ENCODE results near the gene IER3.
"Not testable (repeated sequence)": the region's sequence is repeated elsewhere in the genome, so short reads cannot be mapped to it uniquely, and the experiment has no call there.

IER3 gene

GRCh38 chr6:30722280-30723112 is 21.9 kb downstream of the IER3 start:
- peak; percentile 90 for DNase-seq

DNA sequence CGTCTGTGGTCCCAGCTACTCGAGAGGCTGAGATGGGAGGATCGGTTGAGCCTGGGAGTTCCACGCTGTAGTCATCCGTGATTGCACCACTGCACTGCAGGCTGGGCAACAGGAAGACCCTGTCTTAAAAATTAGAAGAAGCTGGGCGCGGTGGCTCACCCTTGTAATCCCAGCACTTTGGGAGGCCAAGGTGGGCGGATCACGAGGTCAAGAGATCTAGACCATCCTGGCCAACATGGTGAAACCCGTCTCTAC is 22.4 kb downstream of the IER3 start:
- peak; percentile 46 for DNase-seq

DNA sequence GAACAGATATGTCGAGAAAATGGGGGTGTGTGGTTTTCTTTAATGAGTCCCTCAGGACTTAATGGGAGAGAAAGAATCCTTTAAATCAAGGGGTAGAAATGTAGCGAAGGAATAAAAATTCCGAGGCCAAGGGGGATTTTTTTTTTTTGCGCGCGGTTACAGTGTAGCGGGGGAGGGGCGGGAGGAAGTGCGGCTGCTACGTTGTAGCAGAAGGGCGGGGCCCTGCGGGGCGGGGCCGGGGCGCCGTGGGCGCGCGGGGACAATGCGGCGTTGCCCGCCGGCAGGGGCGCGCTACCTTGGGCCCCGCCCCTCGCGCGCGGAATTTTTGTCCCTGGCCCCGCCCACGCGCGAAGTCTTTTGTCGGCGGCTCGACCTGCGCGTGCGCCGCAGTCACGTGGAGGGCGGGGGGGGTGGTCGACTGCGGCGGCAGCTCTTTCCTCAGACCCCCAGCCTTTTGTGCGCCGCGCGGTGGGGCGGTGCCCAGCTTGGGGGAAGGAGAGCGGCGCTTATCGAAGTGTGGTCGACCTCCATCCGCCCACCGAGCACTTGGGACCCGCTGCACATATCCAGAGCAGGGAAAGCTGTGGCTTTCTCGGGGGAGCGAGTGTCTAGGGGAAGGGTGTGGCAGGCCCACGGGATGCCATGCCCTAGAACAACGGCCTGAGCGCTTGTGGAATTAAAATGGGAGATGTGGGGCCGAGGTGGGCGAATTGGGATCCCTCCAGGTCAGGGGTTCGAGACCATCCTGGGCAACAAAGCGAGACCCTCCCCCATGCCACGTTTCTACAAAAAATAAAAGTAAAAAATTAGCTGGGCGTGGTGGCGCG is 22.9 kb downstream of the IER3 start:
- DNase-seq = peak; percentile 96

- DNase-seq = peak; percentile 92
Observed at GRCh38 chr6:30720738-30721197, 23.6 kb downstream of the IER3 start.

DNA sequence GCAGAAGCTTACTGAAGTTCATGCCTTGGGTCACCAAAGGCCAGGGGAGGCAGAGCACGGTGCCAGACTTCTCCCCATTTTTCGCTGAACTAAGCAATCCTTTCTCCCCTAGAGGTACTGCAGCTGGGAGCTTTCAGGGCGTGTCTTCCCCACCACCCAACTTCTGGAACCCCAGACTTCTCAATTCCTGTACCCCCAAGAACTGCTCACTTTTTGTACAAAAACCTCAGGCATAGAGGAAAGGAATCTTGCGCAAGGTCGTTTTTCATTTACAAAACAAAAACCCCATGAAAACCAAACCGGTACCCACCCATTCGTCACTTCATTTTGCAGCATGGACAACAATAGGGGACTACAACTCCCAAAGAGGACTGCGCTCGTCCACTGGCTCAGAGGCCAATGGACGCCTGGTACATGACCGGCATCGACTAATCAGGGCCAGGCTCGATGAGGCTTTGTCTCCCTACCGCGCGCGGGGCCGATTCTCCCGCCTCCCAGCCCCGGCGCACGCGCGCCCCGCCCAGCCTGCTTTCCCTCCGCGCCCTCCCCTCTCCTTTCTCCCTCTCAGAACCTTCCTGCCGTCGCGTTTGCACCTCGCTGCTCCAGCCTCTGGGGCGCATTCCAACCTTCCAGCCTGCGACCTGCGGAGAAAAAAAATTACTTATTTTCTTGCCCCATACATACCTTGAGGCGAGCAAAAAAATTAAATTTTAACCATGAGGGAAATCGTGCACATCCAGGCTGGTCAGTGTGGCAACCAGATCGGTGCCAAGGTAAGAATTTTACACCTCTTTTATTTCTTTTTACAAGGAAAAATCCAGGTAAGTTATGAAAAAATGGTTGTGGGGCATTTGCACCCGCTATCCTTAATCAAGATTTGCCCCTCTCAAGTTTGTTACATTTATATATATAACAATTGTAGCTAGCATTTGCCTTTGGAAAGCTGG is 24.3 kb downstream of the IER3 start, which contains the start of gene TUBB:
Gene TUBB, plus strand, starts transcription at position 562 of the 947 bp plus-strand sequence. Its CDS starts 155 bp downstream, at position 717.
- DNase-seq = peak; percentile 99

DNA sequence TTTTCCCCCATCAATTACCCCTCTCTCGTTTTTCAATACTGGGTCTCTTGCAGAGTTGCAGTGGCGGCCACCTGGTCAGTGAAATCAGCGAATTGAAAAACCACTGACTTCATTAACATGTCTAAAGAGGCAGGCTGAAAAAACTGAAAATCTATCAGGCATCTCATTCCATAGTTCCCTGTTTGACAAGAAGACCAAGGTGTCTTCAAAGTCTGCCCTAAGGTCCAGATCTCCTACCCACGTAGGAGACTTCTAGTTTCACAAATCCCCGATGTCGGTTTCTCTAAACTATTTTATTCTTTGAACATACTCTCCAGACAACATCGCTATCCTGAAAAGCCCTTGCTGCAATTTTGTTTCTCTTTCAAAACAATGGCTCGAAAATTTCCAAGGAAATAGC is 25.0 kb downstream of the IER3 start:
- DNase-seq = no peak

DNA sequence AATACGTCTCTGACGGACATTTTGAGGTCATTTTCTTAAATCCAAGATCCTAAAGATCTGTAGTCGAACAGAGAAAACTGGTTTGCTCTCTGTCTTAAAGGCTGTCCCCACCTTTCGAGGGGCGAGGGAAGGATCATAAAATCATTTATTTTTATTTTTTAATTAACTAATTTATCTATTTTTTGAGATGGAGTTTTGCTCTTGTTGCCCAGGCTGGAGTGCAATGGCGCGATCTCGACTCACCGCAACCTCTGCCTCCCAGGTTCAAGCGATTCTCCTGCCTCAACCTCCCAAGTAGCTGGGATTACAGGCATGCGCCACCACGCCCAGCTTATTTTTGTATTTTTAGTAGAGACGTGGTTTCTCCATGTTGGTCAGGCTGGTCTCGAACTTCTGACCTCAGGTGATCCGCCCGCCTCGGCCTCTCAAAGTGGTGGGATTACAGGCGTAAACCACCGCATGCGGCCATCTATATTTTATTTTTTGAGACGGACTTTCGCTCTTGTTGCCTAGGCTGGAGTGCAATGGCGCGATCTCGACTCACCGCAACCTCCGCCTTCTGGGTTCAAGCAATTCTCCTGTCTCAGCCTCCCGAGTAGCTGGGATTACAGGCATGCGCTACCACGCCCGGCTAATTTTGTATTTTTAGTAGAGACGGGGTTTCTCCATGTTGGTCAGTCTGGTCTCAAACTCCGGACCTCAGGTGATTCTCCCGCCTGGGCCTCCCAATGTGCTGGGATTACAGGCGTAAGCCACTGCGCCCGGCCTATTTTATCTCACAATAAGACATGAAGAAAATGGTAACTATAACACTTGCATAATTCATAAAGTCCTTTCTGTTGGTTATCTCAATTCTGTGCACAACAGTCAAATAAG is 26.3 kb downstream of the IER3 start:
- DNase-seq = not testable (repeated sequence)

GRCh38 chr6:30717129-30717844 is 27.1 kb downstream of the IER3 start, which contains the start of gene MDC1:
TSS of gene MDC1 (minus strand) at chr6:30717281. CDS start at chr6:30715175, 2,106 bp downstream.
- DNase-seq = peak; percentile 100

DNA sequence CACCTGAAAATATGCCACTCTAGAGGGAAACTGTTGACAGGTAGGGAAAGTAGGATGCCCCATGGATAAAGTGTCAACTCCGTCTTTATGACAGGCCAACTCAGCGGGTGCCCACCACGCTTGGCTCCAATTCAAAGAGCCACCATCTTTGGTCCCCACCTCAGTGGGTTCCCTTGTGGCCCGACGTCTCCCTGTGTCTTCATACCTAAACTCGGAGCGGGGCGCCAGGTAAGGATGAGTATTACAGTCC is 27.5 kb downstream of the IER3 start:
- DNase-seq = no peak

GRCh38 chr6:30714263-30714662 is 30.1 kb downstream of the IER3 start:
- no peak for DNase-seq

DNA sequence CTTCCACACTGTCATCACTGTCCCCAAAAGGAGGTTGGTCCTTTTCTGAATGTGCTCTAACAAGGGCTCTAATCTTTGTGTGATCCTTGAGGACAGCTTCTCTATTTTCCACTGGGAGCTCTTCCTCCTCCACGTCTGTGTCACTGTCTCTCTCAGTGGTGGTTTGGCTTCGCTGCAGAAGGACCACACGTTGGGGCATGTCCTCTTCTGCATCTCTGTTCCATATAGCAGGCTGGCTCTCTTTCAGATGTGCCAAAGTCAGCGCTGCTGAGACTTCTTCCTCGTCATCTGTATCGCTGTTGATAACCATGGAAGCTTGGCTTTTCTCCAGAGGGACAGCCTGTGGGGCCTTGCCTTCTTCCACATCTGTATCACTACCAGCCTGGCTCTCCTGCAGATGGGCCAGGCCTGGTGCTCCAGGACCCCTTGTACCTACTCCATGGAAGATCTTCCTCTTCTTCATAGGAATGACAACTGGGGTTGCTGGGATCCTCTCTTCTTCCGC is 31.9 kb downstream of the IER3 start:
- DNase-seq = peak; percentile 30

DNA sequence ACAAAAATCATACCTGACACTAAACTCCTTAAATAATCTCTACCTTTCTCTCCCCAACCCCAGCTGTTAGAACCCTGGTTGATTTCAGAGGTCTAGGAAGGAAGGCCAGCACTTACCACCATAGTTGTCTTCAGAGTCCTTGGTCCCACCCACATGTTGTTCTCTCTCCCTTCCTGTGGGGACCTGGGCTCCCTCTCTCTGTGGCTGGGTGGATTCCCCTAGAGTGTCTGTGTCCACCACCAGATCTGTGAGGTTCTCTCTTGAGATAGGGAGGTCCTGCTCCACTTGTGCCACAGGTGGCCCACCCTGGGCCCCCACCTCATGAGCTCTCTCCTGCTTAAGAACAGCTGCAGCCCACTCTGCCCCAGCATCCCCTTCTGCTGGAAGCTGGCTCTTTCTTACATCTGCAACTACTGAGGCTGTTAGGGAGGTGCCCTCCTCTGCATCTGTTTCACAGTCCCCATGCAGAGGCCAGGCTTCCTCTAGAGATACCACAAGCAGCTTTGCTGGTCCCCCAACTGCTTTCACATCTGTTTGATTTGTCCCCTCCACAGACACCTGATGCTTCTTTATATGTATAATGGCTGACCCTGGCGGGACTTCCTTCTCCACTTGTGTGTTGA is 32.5 kb downstream of the IER3 start:
- DNase-seq = no peak

GRCh38 chr6:30709101-30709868 is 35.1 kb downstream of the IER3 start:
- DNase-seq = no peak

DNA sequence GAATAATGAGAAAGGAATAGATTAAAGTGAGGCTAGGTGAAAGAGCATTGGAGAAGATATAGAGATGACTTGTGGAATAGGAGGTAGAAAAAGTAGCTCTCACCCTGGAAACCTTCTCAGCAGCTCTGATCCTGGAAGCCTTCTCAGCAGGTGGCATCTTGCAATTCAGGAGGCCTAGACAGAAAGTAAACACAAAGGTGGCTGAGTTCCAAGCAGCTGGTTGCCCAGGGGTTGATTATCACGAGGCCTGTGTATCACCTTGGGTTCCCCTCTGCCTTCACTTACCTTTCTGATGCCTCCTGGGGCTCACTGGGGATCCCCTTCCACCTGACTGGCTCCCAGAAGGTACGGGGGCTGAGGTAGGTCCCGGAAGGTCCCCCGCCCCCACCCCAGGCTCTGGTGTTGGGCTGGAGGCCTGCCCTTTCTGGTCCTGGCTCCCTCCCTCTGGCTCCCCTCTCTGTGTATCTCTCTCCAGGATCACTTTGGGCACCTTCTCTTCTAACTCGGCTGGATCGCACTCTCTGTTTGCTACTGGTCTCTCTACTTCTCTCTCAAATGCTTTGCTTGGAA is 37.0 kb downstream of the IER3 start:
- no peak for DNase-seq

- no peak for DNase-seq
Observed at GRCh38 chr6:30705620-30706019, 38.7 kb downstream of the IER3 start.

- DNase-seq = no peak
Observed at GRCh38 chr6:30703821-30704220, 40.5 kb downstream of the IER3 start.

GRCh38 chr6:30703011-30703410 is 41.3 kb downstream of the IER3 start:
- no peak for DNase-seq

DNA sequence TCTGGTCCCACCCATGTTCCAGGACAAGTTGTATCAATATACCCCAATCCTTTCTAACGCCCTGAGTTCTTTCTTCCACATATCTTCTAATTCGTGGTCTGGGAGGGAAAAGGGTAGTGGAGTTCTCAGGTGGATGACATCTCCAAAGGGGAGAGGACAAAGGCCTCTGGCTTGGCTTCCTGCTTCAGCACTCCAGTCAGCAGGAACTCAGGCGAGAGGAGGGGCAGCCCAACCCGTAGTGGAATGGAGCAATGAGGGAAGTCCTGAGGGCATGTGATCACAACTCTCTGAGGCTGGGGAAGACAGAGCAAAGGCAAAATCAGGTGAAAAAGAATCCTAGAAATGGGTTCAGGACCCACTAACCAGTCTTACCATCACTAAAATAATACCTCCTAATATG is 44.0 kb downstream of the IER3 start:
- DNase-seq = no peak

GRCh38 chr6:30696432-30696831 is 47.9 kb downstream of the IER3 start:
- no peak for DNase-seq

All from hematopoietic multipotent progenitor cell treated with erythropoietin and hydrocortisone succinate and interleukin-3 and kit ligand, for 4 days (in vitro differentiated cells).